Measurements from ENCODE around the gene FBXL13.
"Not testable (repeated sequence)": the region's sequence is repeated elsewhere in the genome, so short reads cannot be mapped to it uniquely, and the experiment has no call there.

The FBXL13 gene

GRCh38 chr7:103068414-103069403 is 5.9 kb downstream of the FBXL13 start:
- H3K9ac ChIP-seq (ENCODE audit: low read depth, low read length) = no peak overlapping the region
- no peaks in the 10 kb centered on the region for H3K4me1 ChIP-seq (ENCODE audit: insufficient read depth, low read length)
- no peaks in the 10 kb centered on the region; the same call in 1 of the 2 replicates for H3K9me3 ChIP-seq (ENCODE audit: control insufficient read depth, insufficient read depth, low read length)
- no peaks in the 10 kb centered on the region for H3K36me3 ChIP-seq (ENCODE audit: insufficient read depth, low read length)

GRCh38 chr7:103065667-103066066 is 8.9 kb downstream of the FBXL13 start:
- Histone ChIP-seq H3K9ac (ENCODE audit: low read depth, low read length) (no peak overlapping the region), H3K36me3 (ENCODE audit: insufficient read depth, low read length) (no peaks in the 10 kb centered on the region), H3K4me1 (ENCODE audit: insufficient read depth, low read length) (no peaks in the 10 kb centered on the region), H3K9me3 (ENCODE audit: control insufficient read depth, insufficient read depth, low read length) (no peaks in the 10 kb centered on the region; the same call in 1 of the 2 replicates)

- Histone ChIP-seq H3K36me3 (ENCODE audit: insufficient read depth, low read length) (no peaks in the 10 kb centered on the region), H3K9ac (ENCODE audit: low read depth, low read length) (no peak overlapping the region), H3K9me3 (ENCODE audit: control insufficient read depth, insufficient read depth, low read length) (no peaks in the 10 kb centered on the region; the same call in 1 of the 2 replicates), H3K4me1 (ENCODE audit: insufficient read depth, low read length) (no peaks in the 10 kb centered on the region)
These were observed 10.7 kb downstream of the FBXL13 start for GRCh38 chr7:103063895-103064294.

GRCh38 chr7:103059471-103059870 is 15.1 kb downstream of the FBXL13 start:
- Histone ChIP-seq H3K4me1 (ENCODE audit: insufficient read depth, low read length) (no peaks in the 10 kb centered on the region), H3K9me3 (ENCODE audit: control insufficient read depth, insufficient read depth, low read length) (no peaks in the 10 kb centered on the region), H3K36me3 (ENCODE audit: insufficient read depth, low read length) (no peaks in the 10 kb centered on the region), H3K9ac (ENCODE audit: low read depth, low read length) (no peak overlapping the region)

- Histone ChIP-seq H3K9ac (ENCODE audit: low read depth, low read length) (no peak overlapping the region), H3K9me3 (ENCODE audit: control insufficient read depth, insufficient read depth, low read length) (no peaks in the 10 kb centered on the region), H3K36me3 (ENCODE audit: insufficient read depth, low read length) (no peaks in the 10 kb centered on the region), H3K4me1 (ENCODE audit: insufficient read depth, low read length) (no peaks in the 10 kb centered on the region)
These were observed 16.5 kb downstream of the FBXL13 start for GRCh38 chr7:103058122-103058521.

GRCh38 chr7:103056006-103056405 is 18.6 kb downstream of the FBXL13 start:
- not testable (repeated sequence) for H3K4me1 ChIP-seq (ENCODE audit: insufficient read depth, low read length); H3K9ac ChIP-seq (ENCODE audit: low read depth, low read length); H3K36me3 ChIP-seq (ENCODE audit: insufficient read depth, low read length); H3K9me3 ChIP-seq (ENCODE audit: control insufficient read depth, insufficient read depth, low read length)

- H3K36me3 ChIP-seq (ENCODE audit: insufficient read depth, low read length) = no peaks in the 10 kb centered on the region
- peaks cover 9% of the 10 kb centered on the region for H3K9me3 ChIP-seq (ENCODE audit: control insufficient read depth, insufficient read depth, low read length)
- H3K9ac ChIP-seq (ENCODE audit: low read depth, low read length) = no peak overlapping the region
- H3K4me1 ChIP-seq (ENCODE audit: insufficient read depth, low read length) = no peaks in the 10 kb centered on the region
These were observed 23.1 kb downstream of the FBXL13 start for GRCh38 chr7:103051519-103051918.

- peaks cover 9% of the 10 kb centered on the region for H3K9me3 ChIP-seq (ENCODE audit: control insufficient read depth, insufficient read depth, low read length)
- H3K9ac ChIP-seq (ENCODE audit: low read depth, low read length) = no peak overlapping the region
These were observed 25.8 kb downstream of the FBXL13 start for GRCh38 chr7:103048833-103049232.

GRCh38 chr7:103041815-103042214 is 32.8 kb downstream of the FBXL13 start:
- not testable (repeated sequence) for H3K9ac ChIP-seq (ENCODE audit: low read depth, low read length); H3K36me3 ChIP-seq (ENCODE audit: insufficient read depth, low read length); H3K9me3 ChIP-seq (ENCODE audit: control insufficient read depth, insufficient read depth, low read length); H3K4me1 ChIP-seq (ENCODE audit: insufficient read depth, low read length)

More at GRCh38 chr7:103048833-103049232, 25.8 kb downstream of the FBXL13 start:
- Histone ChIP-seq H3K36me3 (ENCODE audit: insufficient read depth, low read length) (no peaks in the 10 kb centered on the region), H3K4me1 (ENCODE audit: insufficient read depth, low read length) (no peaks in the 10 kb centered on the region)

GRCh38 chr7:103037823-103038739 is 36.5 kb downstream of the FBXL13 start:
- H3K4me1 ChIP-seq (ENCODE audit: insufficient read depth, low read length); H3K36me3 ChIP-seq (ENCODE audit: insufficient read depth, low read length); H3K9ac ChIP-seq (ENCODE audit: low read depth, low read length); H3K9me3 ChIP-seq (ENCODE audit: control insufficient read depth, insufficient read depth, low read length): not testable (repeated sequence)

GRCh38 chr7:103037476-103037822 is 37.1 kb downstream of the FBXL13 start:
- Histone ChIP-seq H3K9ac (ENCODE audit: low read depth, low read length) (no peak overlapping the region), H3K9me3 (ENCODE audit: control insufficient read depth, insufficient read depth, low read length) (no peaks in the 10 kb centered on the region; the same call in 1 of the 2 replicates), H3K36me3 (ENCODE audit: insufficient read depth, low read length) (no peaks in the 10 kb centered on the region), H3K4me1 (ENCODE audit: insufficient read depth, low read length) (no peaks in the 10 kb centered on the region; the same call in 1 of the 2 replicates)

- H3K4me1 ChIP-seq (ENCODE audit: insufficient read depth, low read length); H3K9ac ChIP-seq (ENCODE audit: low read depth, low read length); H3K36me3 ChIP-seq (ENCODE audit: insufficient read depth, low read length); H3K9me3 ChIP-seq (ENCODE audit: control insufficient read depth, insufficient read depth, low read length): not testable (repeated sequence)
These were observed 40.3 kb downstream of the FBXL13 start for GRCh38 chr7:103034318-103034717.

GRCh38 chr7:103031781-103032180 is 42.8 kb downstream of the FBXL13 start:
- no peaks in the 10 kb centered on the region for H3K9me3 ChIP-seq (ENCODE audit: control insufficient read depth, insufficient read depth, low read length)
- H3K36me3 ChIP-seq (ENCODE audit: insufficient read depth, low read length) = no peaks in the 10 kb centered on the region
- no peak overlapping the region for H3K9ac ChIP-seq (ENCODE audit: low read depth, low read length)
- H3K4me1 ChIP-seq (ENCODE audit: insufficient read depth, low read length) = no peaks in the 10 kb centered on the region

GRCh38 chr7:103031024-103031423 is 43.6 kb downstream of the FBXL13 start:
- Histone ChIP-seq H3K4me1 (ENCODE audit: insufficient read depth, low read length) (no peaks in the 10 kb centered on the region), H3K9ac (ENCODE audit: low read depth, low read length) (no peak overlapping the region), H3K36me3 (ENCODE audit: insufficient read depth, low read length) (no peaks in the 10 kb centered on the region), H3K9me3 (ENCODE audit: control insufficient read depth, insufficient read depth, low read length) (no peaks in the 10 kb centered on the region)

Data from ES-I3 (cell line).